HepG2 (cell line): ENCODE data around the gene JAK1. TPM values are rescaled to one million over a fixed set of nuclear protein-coding genes. Genes with fewer than 3 reads are reported as not detected.

Source experiments
- CBFB ChIP-seq: sonication (generic); formaldehyde crosslinking; IDR thresholded peaks from 2 replicates; pipeline ENCODE4 v1.4.0; 2020; ENCODE audit warnings: missing genetic modification reagents
- DR1 ChIP-seq: sonication (generic); formaldehyde crosslinking; IDR thresholded peaks from 2 replicates; pipeline ENCODE4 v1.8.0; 2021; ENCODE audit warnings: mild to moderate bottlenecking, missing genetic modification reagents, inconsistent platforms
- FOXO4 ChIP-seq: sonication (generic); formaldehyde crosslinking; conservative IDR thresholded peaks from 2 replicates; pipeline ENCODE4 v1.8.1; 2023; ENCODE audit warnings: missing genetic modification reagents
- FOXP4 ChIP-seq: sonication (generic); formaldehyde crosslinking; IDR thresholded peaks from 2 replicates; pipeline ENCODE4 v1.4.0; 2020; ENCODE audit warnings: missing genetic modification reagents
- KMT2A ChIP-seq: sonication (generic); formaldehyde crosslinking; IDR thresholded peaks from 2 replicates; pipeline ENCODE4 v1.4.0; 2020; ENCODE audit warnings: missing genetic modification reagents
- MTF1 ChIP-seq: sonication (generic); formaldehyde crosslinking; IDR thresholded peaks from 2 replicates; pipeline ENCODE4 v1.5.0; 2020; ENCODE audit warnings: missing genetic modification reagents
- RAD51 ChIP-seq: fragments of 450-650 bp; IDR thresholded peaks from 2 replicates; pipeline ENCODE4 v1.6.1; 2016; ENCODE audit warnings: borderline replicate concordance
- RCOR2 ChIP-seq: IDR thresholded peaks from 2 replicates; pipeline ENCODE4 v1.6.1; 2016; ENCODE audit warnings: missing biosample characterization, missing genetic modification reagents
- REPIN1 ChIP-seq: sonication (generic); formaldehyde crosslinking; IDR thresholded peaks from 2 replicates; pipeline ENCODE4 v1.8.0; 2022; ENCODE audit warnings: missing genetic modification reagents, low read depth, mild to moderate bottlenecking, borderline replicate concordance
- STAG1 ChIP-seq: sonication (generic); formaldehyde crosslinking; IDR thresholded peaks from 2 replicates; pipeline ENCODE4 v1.4.0; 2020; ENCODE audit warnings: missing genetic modification reagents
- TMF1 ChIP-seq: sonication (generic); formaldehyde crosslinking; IDR thresholded peaks from 2 replicates; pipeline ENCODE4 v1.8.1; 2022; ENCODE audit warnings: low read depth, missing genetic modification reagents
- ZBTB43 ChIP-seq: sonication (generic); formaldehyde crosslinking; conservative IDR thresholded peaks from 2 replicates; pipeline ENCODE4 v1.4.0; 2020; ENCODE audit warnings: missing genetic modification reagents
- ZNF180 ChIP-seq: sonication (generic); formaldehyde crosslinking; IDR thresholded peaks from 2 replicates; pipeline ENCODE4 v1.4.0; 2020; ENCODE audit warnings: low read depth, missing genetic modification reagents, borderline replicate concordance
- ZNF281 ChIP-seq: sonication (generic); formaldehyde crosslinking; IDR thresholded peaks from 2 replicates; pipeline ENCODE4 v1.4.0; 2020; ENCODE audit warnings: missing genetic modification reagents, borderline replicate concordance
- ZNF460 ChIP-seq: sonication (generic); formaldehyde crosslinking; IDR thresholded peaks from 2 replicates; pipeline ENCODE4 v1.5.1; 2020; ENCODE audit warnings: missing genetic modification reagents, mild to moderate bottlenecking, borderline replicate concordance
- ZNF607 ChIP-seq: sonication (generic); formaldehyde crosslinking; IDR thresholded peaks from 2 replicates; pipeline ENCODE4 v1.5.1; 2020; ENCODE audit warnings: missing genetic modification reagents, mild to moderate bottlenecking, borderline replicate concordance
- ZNF720 ChIP-seq: sonication (generic); formaldehyde crosslinking; IDR thresholded peaks from 2 replicates; pipeline ENCODE4 v1.4.0; 2020; ENCODE audit warnings: missing genetic modification reagents
- ZNF816 ChIP-seq: sonication (generic); formaldehyde crosslinking; IDR thresholded peaks from 2 replicates; pipeline ENCODE4 v1.8.0; 2022; ENCODE audit warnings: missing genetic modification reagents, mild to moderate bottlenecking, borderline replicate concordance
- ZNF841 ChIP-seq: sonication (generic); formaldehyde crosslinking; IDR thresholded peaks from 2 replicates; pipeline ENCODE4 v1.8.1; 2023; ENCODE audit warnings: missing genetic modification reagents, borderline replicate concordance
- polyA plus RNA-seq, 8 experiments: library from polyadenylated mRNA; depleted of rRNA in 3 of 8; stranded (reverse) in 7 of 8; unstranded in 1 of 8; fragments of >200 nt; fragmentation: Illumina TruSeq in 4 of 8; extraction: Trizol in 4 of 8; gene quantifications; 2 replicates each; pipeline versions ENCODE4 v1.2.1 to v1.2.3, GENCODE V29; 2011 to 2016; ENCODE audit warnings: low read depth in 4 of 8, missing spikeins in 1 of 8, mixed read lengths in 1 of 8; ENCODE audit not compliant: insufficient read depth in 1 of 8
- total RNA-seq, 5 experiments: library from RNA; depleted of rRNA; stranded (reverse); fragments of >200 nt; fragmentation: Illumina TruSeq; extraction: Trizol; gene quantifications; 2 replicates each; pipeline ENCODE4 v1.2.3, GENCODE V29; 2016; ENCODE audit warnings: low read depth in 1 of 5
- TF ChIP-seq, protein P1 (sequence below): sonication (generic); formaldehyde crosslinking; IDR thresholded peaks from 2 replicates; pipeline ENCODE4 v1.5.0; 2020; ENCODE audit warnings: missing genetic modification reagents
- TF ChIP-seq, protein P2 (sequence below): IDR thresholded peaks from 2 replicates; pipeline ENCODE4 v1.6.1; 2016; ENCODE audit warnings: missing genetic modification reagents, missing compliant biosample characterization

JAK1 gene
- total and polyA plus RNA-seq, 2 of the 13 experiments (the other 11 are each of a cell fraction or from before 2014, with no cell fraction given) = 23.9 to 42.4 TPM

- TF ChIP-seq FOXO4 (no peak), CBFB (CRISPR knock-in tag) (0 out of 2 replicates have a peak, but pooled peaks have one; percentile 40), ZNF841 (no peak), ZNF720 (CRISPR knock-in tag) (no peak), FOXP4 (CRISPR knock-in tag) (no peak; the same call in 1 of the 2 replicates), KMT2A (0 out of 2 replicates have a peak, but pooled peaks have one; percentile 39), ZNF460 (CRISPR knock-in tag) (no peak), TMF1 (CRISPR knock-in tag) (no peak), ZNF281 (CRISPR knock-in tag) (no peak), ZBTB43 (no peak), DR1 (no peak), ZNF816 (0 out of 2 replicates have a peak, but pooled peaks have one; percentile 43), RAD51 (no peak), ZNF180 (CRISPR knock-in tag) (no peak), RCOR2 (no peak), STAG1 (CRISPR knock-in tag) (no peak), MTF1 (CRISPR knock-in tag) (no peak), ZNF607 (CRISPR knock-in tag) (0 out of 2 replicates have a peak, but pooled peaks have one; percentile 20), REPIN1 (CRISPR knock-in tag) (no peak)
- TF ChIP-seq, protein P1, sequence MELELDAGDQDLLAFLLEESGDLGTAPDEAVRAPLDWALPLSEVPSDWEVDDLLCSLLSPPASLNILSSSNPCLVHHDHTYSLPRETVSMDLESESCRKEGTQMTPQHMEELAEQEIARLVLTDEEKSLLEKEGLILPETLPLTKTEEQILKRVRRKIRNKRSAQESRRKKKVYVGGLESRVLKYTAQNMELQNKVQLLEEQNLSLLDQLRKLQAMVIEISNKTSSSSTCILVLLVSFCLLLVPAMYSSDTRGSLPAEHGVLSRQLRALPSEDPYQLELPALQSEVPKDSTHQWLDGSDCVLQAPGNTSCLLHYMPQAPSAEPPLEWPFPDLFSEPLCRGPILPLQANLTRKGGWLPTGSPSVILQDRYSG (CRISPR knock-in tag) = no peak
- TF ChIP-seq, protein P2, sequence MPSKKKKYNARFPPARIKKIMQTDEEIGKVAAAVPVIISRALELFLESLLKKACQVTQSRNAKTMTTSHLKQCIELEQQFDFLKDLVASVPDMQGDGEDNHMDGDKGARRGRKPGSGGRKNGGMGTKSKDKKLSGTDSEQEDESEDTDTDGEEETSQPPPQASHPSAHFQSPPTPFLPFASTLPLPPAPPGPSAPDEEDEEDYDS (CRISPR knock-in tag) = no peak
Observed at GRCh38 chr1:64965366-64966157, 787 bp downstream of the JAK1 start (continued).
